Measurements from ENCODE around the gene AMMECR1L.

Gene AMMECR1L

DNA sequence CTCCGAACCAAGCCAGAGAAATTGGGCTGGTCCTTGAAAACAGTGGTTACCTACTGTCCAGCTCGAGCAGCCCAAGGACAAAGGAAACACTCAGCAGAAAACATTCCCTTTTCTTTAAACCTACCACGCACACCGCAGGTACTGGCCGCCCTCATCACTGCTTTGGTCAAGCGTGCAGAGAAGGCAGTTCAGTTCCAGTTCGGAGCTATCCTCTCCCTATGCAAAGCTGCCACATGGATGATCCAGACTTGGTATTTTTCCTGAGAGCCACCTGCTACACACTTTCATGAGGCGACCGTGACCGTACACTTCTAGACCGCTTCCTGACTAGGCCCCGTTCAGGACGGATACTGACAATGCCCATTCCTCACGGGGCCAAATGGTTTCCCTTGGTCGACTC is 23.5 kb downstream of the AMMECR1L start:
- Histone ChIP-seq H2BK120ac (ENCODE audit: low read depth, low read length) (no peak overlapping the region), H2BK5ac (ENCODE audit: low read depth, low read length, poor library complexity, severe bottlenecking) (no peak overlapping the region), H3K4me2 (ENCODE audit: low read length, poor library complexity, severe bottlenecking) (no peak overlapping the region), H2AFZ (ENCODE audit: low read depth, low read length) (no peak overlapping the region), H3K4ac (ENCODE audit: low read depth in 1 of 2, low read length in 2 of 2) (no peak overlapping the region), H3K36me3 (ENCODE audit: control insufficient read depth in 1 of 2, insufficient read depth in 2 of 2, low read depth in 1 of 2, low read length in 2 of 2) (peaks cover 31 to 54% of the 10 kb centered on the region in 2 experiments), H3K9ac (ENCODE audit: low read length) (no peak overlapping the region), H3K9me3 (ENCODE audit: control insufficient read depth, low read length) (no peaks in the 10 kb centered on the region), H2BK12ac (ENCODE audit: low read length in 2 of 2) (no peak overlapping the region), H4K91ac (ENCODE audit: low read length) (no peak overlapping the region), H3K27ac (ENCODE audit: low read length, poor library complexity, severe bottlenecking) (no peak overlapping the region), H2AK5ac (ENCODE audit: low read length, severe bottlenecking) (no peak overlapping the region), H3K23ac (ENCODE audit: low read length in 2 of 2) (no peak overlapping the region), H3K4me3 (ENCODE audit: insufficient read depth in 1 of 2, low read depth in 1 of 2, low read length in 2 of 2) (no peak overlapping the region), H3K4me1 (ENCODE audit: control insufficient read depth, insufficient read depth, low read depth, low read length) (peaks cover 4% of the 10 kb centered on the region), H2BK15ac (ENCODE audit: low read depth, poor library complexity, severe bottlenecking) (no peak overlapping the region), H3K18ac (ENCODE audit: low read depth in 1 of 2, low read length in 2 of 2) (no peak overlapping the region), H4K8ac (ENCODE audit: low read length) (no peak overlapping the region), H3K14ac (ENCODE audit: low read length in 2 of 2) (no peak overlapping the region), H3K79me1 (replicated peaks; ENCODE audit: low read length, poor library complexity, severe bottlenecking) (peaks cover 28% of the 10 kb centered on the region), H3K27me3 (ENCODE audit: control insufficient read depth in 1 of 2, insufficient read depth in 1 of 2, low read length in 2 of 2) (no peaks in the 10 kb centered on the region)
- no peak for DNase-seq
- 98% methylated on average over 15 of the region's 15 CpGs for WGBS

GRCh38 chr2:127860130-127860529 is 25.6 kb downstream of the AMMECR1L start:
- Histone ChIP-seq H3K18ac (ENCODE audit: low read depth in 1 of 2, low read length in 2 of 2) (no peak overlapping the region), H3K4me1 (ENCODE audit: control insufficient read depth, insufficient read depth, low read depth, low read length) (peaks cover 14% of the 10 kb centered on the region), H3K9ac (ENCODE audit: low read length) (no peak overlapping the region), H3K4ac (ENCODE audit: low read depth in 1 of 2, low read length in 2 of 2) (no peak overlapping the region), H3K4me2 (ENCODE audit: low read length, poor library complexity, severe bottlenecking) (no peak overlapping the region), H3K9me3 (ENCODE audit: control insufficient read depth, low read length) (no peaks in the 10 kb centered on the region), H3K23ac (ENCODE audit: low read length in 2 of 2) (no peak overlapping the region), H2BK120ac (ENCODE audit: low read depth, low read length) (no peak overlapping the region), H3K4me3 (ENCODE audit: insufficient read depth in 1 of 2, low read depth in 1 of 2, low read length in 2 of 2) (no peak overlapping the region), H2AK5ac (ENCODE audit: low read length, severe bottlenecking) (no peak overlapping the region), H3K27ac (ENCODE audit: low read length, poor library complexity, severe bottlenecking) (no peak overlapping the region), H3K14ac (ENCODE audit: low read length in 2 of 2) (no peak overlapping the region), H2BK12ac (ENCODE audit: low read length in 2 of 2) (no peak overlapping the region), H3K79me1 (replicated peaks; ENCODE audit: low read length, poor library complexity, severe bottlenecking) (peaks cover 20% of the 10 kb centered on the region), H4K91ac (ENCODE audit: low read length) (no peak overlapping the region), H3K27me3 (ENCODE audit: control insufficient read depth in 1 of 2, insufficient read depth in 1 of 2, low read length in 2 of 2) (no peaks in the 10 kb centered on the region), H4K8ac (ENCODE audit: low read length) (no peak overlapping the region), H2BK15ac (ENCODE audit: low read depth, poor library complexity, severe bottlenecking) (no peak overlapping the region), H2BK5ac (ENCODE audit: low read depth, low read length, poor library complexity, severe bottlenecking) (no peak overlapping the region), H3K36me3 (ENCODE audit: control insufficient read depth in 1 of 2, insufficient read depth in 2 of 2, low read depth in 1 of 2, low read length in 2 of 2) (peaks cover 22 to 33% of the 10 kb centered on the region in 2 experiments), H2AFZ (ENCODE audit: low read depth, low read length) (no peak overlapping the region)
- WGBS: 59% methylated on average over 3 of the region's 5 CpGs
- DNase-seq: peak; percentile 7

DNA sequence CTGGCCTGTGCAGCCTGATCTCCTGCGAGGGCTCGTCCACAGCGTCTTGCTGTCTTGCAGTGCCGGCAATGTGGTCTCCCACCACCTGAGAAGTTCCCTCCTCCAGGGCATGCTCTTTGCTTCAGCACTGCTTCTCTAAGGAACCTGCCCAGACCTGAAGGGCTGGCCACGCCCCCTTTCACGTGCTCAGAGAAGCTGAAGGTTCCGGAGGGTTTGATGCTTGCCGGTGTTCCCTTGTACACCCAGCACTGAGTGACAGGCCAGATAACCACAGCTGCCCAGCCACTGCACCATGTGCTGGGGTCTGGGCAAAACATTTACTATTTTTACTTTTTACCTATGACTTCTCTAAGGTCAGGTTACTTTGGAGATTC is 26.1 kb downstream of the AMMECR1L start:
- no peak overlapping the region for H3K23ac ChIP-seq (ENCODE audit: low read length in 2 of 2)
- H3K18ac ChIP-seq (ENCODE audit: low read depth in 1 of 2, low read length in 2 of 2): no peak overlapping the region
- no peak overlapping the region for H3K27ac ChIP-seq (ENCODE audit: low read length, poor library complexity, severe bottlenecking)
- peaks cover 14% of the 10 kb centered on the region for H3K4me1 ChIP-seq (ENCODE audit: control insufficient read depth, insufficient read depth, low read depth, low read length)
- no peak overlapping the region for H2BK120ac ChIP-seq (ENCODE audit: low read depth, low read length)
- H3K14ac ChIP-seq (ENCODE audit: low read length in 2 of 2): peak overlapping the region in 1 of 2 experiments; percentile 4
- H3K27me3 ChIP-seq (ENCODE audit: control insufficient read depth in 1 of 2, insufficient read depth in 1 of 2, low read length in 2 of 2): no peaks in the 10 kb centered on the region
- no peak overlapping the region for H4K91ac ChIP-seq (ENCODE audit: low read length)
- 34% methylated on average over 8 of the region's 8 CpGs for WGBS
- no peak overlapping the region for H3K4me3 ChIP-seq (ENCODE audit: insufficient read depth in 1 of 2, low read depth in 1 of 2, low read length in 2 of 2)
- no peak overlapping the region for H3K9ac ChIP-seq (ENCODE audit: low read length)
- no peak overlapping the region for H3K4me2 ChIP-seq (ENCODE audit: low read length, poor library complexity, severe bottlenecking)
- H3K9me3 ChIP-seq (ENCODE audit: control insufficient read depth, low read length): no peaks in the 10 kb centered on the region
- no peak overlapping the region for H2AFZ ChIP-seq (ENCODE audit: low read depth, low read length)
- peak; percentile 12 for DNase-seq
- H2AK5ac ChIP-seq (ENCODE audit: low read length, severe bottlenecking): no peak overlapping the region
- no peak overlapping the region for H2BK12ac ChIP-seq (ENCODE audit: low read length in 2 of 2)
- no peak overlapping the region for H2BK5ac ChIP-seq (ENCODE audit: low read depth, low read length, poor library complexity, severe bottlenecking)
- peaks cover 20% of the 10 kb centered on the region for H3K79me1 ChIP-seq (replicated peaks; ENCODE audit: low read length, poor library complexity, severe bottlenecking)
- H3K4ac ChIP-seq (ENCODE audit: low read depth in 1 of 2, low read length in 2 of 2): no peak overlapping the region
- no peak overlapping the region for H2BK15ac ChIP-seq (ENCODE audit: low read depth, poor library complexity, severe bottlenecking)
- H3K36me3 ChIP-seq (ENCODE audit: control insufficient read depth in 1 of 2, insufficient read depth in 2 of 2, low read depth in 1 of 2, low read length in 2 of 2): peaks cover 19 to 29% of the 10 kb centered on the region in 2 experiments
- H4K8ac ChIP-seq (ENCODE audit: low read length): no peak overlapping the region

DNA sequence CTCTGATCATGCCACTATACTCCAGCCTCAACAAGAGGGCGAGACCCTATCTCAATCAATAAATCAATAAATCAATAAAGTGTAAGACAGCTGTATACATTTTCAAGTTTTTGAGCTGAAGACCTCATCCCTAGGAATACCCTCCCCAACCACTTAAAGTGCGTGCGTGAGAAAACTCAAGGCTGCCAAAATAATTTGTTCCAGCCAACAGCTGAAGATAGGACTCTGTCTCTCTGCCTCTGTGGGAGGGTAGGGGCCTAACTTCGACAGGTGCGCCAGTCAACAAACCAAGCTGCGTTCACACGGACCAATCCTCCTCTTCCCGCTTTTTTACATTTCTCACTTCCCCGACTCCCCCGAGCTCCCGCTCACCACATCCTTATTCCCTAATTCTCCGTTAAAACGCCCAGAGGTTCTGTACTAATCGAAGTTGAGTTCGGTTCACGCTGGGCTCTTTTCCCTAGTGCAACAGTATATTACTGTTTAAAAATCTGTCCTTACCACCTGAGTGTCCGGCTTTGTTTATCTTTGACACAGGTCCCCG is 28.4 kb downstream of the AMMECR1L start:
- no peak overlapping the region for H4K91ac ChIP-seq (ENCODE audit: low read length)
- H2AK5ac ChIP-seq (ENCODE audit: low read length, severe bottlenecking): no peak overlapping the region
- no peak overlapping the region for H2AFZ ChIP-seq (ENCODE audit: low read depth, low read length)
- peak overlapping the region in 1 of 2 experiments; percentile 99 for H3K18ac ChIP-seq (ENCODE audit: low read depth in 1 of 2, low read length in 2 of 2)
- H3K27ac ChIP-seq (ENCODE audit: low read length, poor library complexity, severe bottlenecking): no peak overlapping the region
- H3K9ac ChIP-seq (ENCODE audit: low read length): peak overlapping the region; percentile 95
- H3K4me1 ChIP-seq (ENCODE audit: control insufficient read depth, insufficient read depth, low read depth, low read length): peaks cover 16% of the 10 kb centered on the region
- H4K8ac ChIP-seq (ENCODE audit: low read length): no peak overlapping the region
- peak overlapping the region; percentile 95 for H3K4me2 ChIP-seq (ENCODE audit: low read length, poor library complexity, severe bottlenecking)
- peaks cover 9% of the 10 kb centered on the region for H3K79me1 ChIP-seq (replicated peaks; ENCODE audit: low read length, poor library complexity, severe bottlenecking)
- WGBS: 6% methylated on average over 18 of the region's 18 CpGs
- no peaks in the 10 kb centered on the region for H3K27me3 ChIP-seq (ENCODE audit: control insufficient read depth in 1 of 2, insufficient read depth in 1 of 2, low read length in 2 of 2)
- H3K14ac ChIP-seq (ENCODE audit: low read length in 2 of 2): no peak overlapping the region
- no peak overlapping the region for H2BK12ac ChIP-seq (ENCODE audit: low read length in 2 of 2)
- peak overlapping the region; percentile 98 to 99 for H3K4me3 ChIP-seq (ENCODE audit: insufficient read depth in 1 of 2, low read depth in 1 of 2, low read length in 2 of 2)
- H3K4ac ChIP-seq (ENCODE audit: low read depth in 1 of 2, low read length in 2 of 2): peak overlapping the region in 1 of 2 experiments; percentile 95
- no peak for DNase-seq
- no peak overlapping the region for H2BK120ac ChIP-seq (ENCODE audit: low read depth, low read length)
- no peak overlapping the region for H3K23ac ChIP-seq (ENCODE audit: low read length in 2 of 2)
- H2BK15ac ChIP-seq (ENCODE audit: low read depth, poor library complexity, severe bottlenecking): no peak overlapping the region
- H2BK5ac ChIP-seq (ENCODE audit: low read depth, low read length, poor library complexity, severe bottlenecking): no peak overlapping the region
- peaks cover 6 to 15% of the 10 kb centered on the region in 2 experiments for H3K36me3 ChIP-seq (ENCODE audit: control insufficient read depth in 1 of 2, insufficient read depth in 2 of 2, low read depth in 1 of 2, low read length in 2 of 2)
- no peaks in the 10 kb centered on the region for H3K9me3 ChIP-seq (ENCODE audit: control insufficient read depth, low read length)

Measured in mesenchymal stem cell (in vitro differentiated cells and primary cell).